Epithelial cell of alveolus of lung (primary cell): ENCODE data around the gene JAM3. TPM values are rescaled to one million over a fixed set of nuclear protein-coding genes. Genes with fewer than 3 reads are reported as not detected.

Experiments
- total RNA-seq: library from RNA; depleted of rRNA; stranded (reverse); fragments of >200 nt; gene quantifications from 2 replicates; pipeline ENCODE4 v1.2.1, GENCODE V29; 2015

JAM3 gene
- 47.3 and 51.7 TPM in 2 replicates for total RNA-seq

DNA sequence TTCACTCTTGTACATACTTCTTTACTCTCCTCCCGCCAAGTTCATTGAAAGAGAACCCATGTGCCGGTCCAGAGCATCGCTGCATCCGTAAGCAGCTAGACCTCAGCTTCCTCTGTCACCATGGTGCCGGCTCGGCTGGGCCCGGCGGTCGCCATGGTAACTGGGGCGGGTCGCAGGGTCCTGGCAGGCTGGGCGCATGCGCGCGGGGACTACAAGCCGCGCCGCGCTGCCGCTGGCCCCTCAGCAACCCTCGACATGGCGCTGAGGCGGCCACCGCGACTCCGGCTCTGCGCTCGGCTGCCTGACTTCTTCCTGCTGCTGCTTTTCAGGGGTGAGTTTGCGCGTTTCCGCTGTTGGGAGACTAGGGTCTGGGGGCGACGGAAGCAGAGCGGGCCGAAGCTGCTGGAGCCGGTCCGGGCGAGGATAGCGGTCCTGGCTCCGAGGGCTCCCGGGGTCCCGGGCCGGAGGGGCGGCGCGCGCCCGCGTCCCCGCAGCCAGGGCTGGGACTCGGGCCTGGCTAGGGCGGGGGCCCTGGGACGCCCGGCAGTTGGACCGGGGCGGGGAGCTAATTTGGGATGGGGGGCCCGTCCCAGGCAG, at the start of gene JAM3:
JAM3 (plus strand) TSS at position 244 of the 597 bp plus-strand sequence; CDS start at position 256, 12 bp downstream.

Other genes with a start within 250 kb of the JAM3 start
- not detected in 2 replicates for gene SPATA19, start 223.6 kb upstream of the JAM3 start, total RNA-seq
- gene IGSF9B, start 112.1 kb upstream of the JAM3 start, total RNA-seq: not detected in 2 replicates
- gene NCAPD3, start 154.9 kb downstream of the JAM3 start, total RNA-seq: 11.3 and 13.8 TPM in 2 replicates
- 32.8 and 32.9 TPM in 2 replicates for gene VPS26B, start 155.6 kb downstream of the JAM3 start, total RNA-seq
- 61.4 and 70.6 TPM in 2 replicates for gene THYN1, start 184.3 kb downstream of the JAM3 start, total RNA-seq
- gene ACAD8, start 184.5 kb downstream of the JAM3 start, total RNA-seq: 15.9 and 20.0 TPM in 2 replicates
- not detected in 2 replicates for gene GLB1L3, start 207.3 kb downstream of the JAM3 start, total RNA-seq